ENCODE results near the gene TSPO.

- TF ChIP-seq CTCF (IDR thresholded peaks at IDR 0.05; ENCODE audit: poor library complexity): no peak
- TF ChIP-seq EZH2phosphoT487 (IDR thresholded peaks at IDR 0.05; ENCODE audit: low read depth, severe bottlenecking, unreplicated experiment): no peak
Measured at GRCh38 chr22:43198936-43199335, 47.6 kb downstream of the TSPO start.
